ENCODE results near the gene TOP3A. TPM values are rescaled to one million over a fixed set of nuclear protein-coding genes. Genes with fewer than 3 reads are reported as not detected.

The TOP3A gene
- total RNA-seq, 1 experiment from 2014 or later = 73.7 TPM

GRCh38 chr17:18236494-18236893, 78.3 kb downstream of the TOP3A start:
- Histone ChIP-seq H3K36me3 (ENCODE audit: control insufficient read depth, insufficient read depth, low read length) (peaks cover 6% of the 10 kb centered on the region), H3K4me3 (ENCODE audit: low read depth, low read length) (no peak overlapping the region), H3K9me3 (no peaks in the 10 kb centered on the region), H3K4me1 (no peaks in the 10 kb centered on the region), H3K27me3 (replicated peaks; ENCODE audit: control insufficient read depth, insufficient read depth, low read length) (no peaks in the 10 kb centered on the region)
- POLR2A ChIA-PET = no interaction called here
- Mint-ChIP-seq H3K27ac (ENCODE audit: unreplicated experiment) (no peak overlapping the region), H3K9me3 (ENCODE audit: unreplicated experiment) (no peaks in the 10 kb centered on the region), H3K4me3 (ENCODE audit: unreplicated experiment) (no peak overlapping the region), H3K36me3 (ENCODE audit: insufficient read depth, unreplicated experiment) (peaks cover 26% of the 10 kb centered on the region), H3K27me3 (ENCODE audit: insufficient read depth, unreplicated experiment) (no peaks in the 10 kb centered on the region), H3K4me1 (ENCODE audit: low read depth, unreplicated experiment) (no peaks in the 10 kb centered on the region)
- intact Hi-C loops (cut with micrococcal nuclease; ENCODE audit: unreplicated experiment) = no loop called here
- DNase-seq = no peak
- TF ChIP-seq, protein P1, sequence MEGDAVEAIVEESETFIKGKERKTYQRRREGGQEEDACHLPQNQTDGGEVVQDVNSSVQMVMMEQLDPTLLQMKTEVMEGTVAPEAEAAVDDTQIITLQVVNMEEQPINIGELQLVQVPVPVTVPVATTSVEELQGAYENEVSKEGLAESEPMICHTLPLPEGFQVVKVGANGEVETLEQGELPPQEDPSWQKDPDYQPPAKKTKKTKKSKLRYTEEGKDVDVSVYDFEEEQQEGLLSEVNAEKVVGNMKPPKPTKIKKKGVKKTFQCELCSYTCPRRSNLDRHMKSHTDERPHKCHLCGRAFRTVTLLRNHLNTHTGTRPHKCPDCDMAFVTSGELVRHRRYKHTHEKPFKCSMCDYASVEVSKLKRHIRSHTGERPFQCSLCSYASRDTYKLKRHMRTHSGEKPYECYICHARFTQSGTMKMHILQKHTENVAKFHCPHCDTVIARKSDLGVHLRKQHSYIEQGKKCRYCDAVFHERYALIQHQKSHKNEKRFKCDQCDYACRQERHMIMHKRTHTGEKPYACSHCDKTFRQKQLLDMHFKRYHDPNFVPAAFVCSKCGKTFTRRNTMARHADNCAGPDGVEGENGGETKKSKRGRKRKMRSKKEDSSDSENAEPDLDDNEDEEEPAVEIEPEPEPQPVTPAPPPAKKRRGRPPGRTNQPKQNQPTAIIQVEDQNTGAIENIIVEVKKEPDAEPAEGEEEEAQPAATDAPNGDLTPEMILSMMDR (IDR thresholded peaks at IDR 0.05; ENCODE audit: insufficient read depth in 1 of 2, low read depth in 1 of 2, low read length in 1 of 2, severe bottlenecking in 1 of 2, unreplicated experiment in 1 of 2) = no peak
- CTCF ChIA-PET = no interaction called here
- no TSS peak for BruUV-seq (replicated peaks)

DNA sequence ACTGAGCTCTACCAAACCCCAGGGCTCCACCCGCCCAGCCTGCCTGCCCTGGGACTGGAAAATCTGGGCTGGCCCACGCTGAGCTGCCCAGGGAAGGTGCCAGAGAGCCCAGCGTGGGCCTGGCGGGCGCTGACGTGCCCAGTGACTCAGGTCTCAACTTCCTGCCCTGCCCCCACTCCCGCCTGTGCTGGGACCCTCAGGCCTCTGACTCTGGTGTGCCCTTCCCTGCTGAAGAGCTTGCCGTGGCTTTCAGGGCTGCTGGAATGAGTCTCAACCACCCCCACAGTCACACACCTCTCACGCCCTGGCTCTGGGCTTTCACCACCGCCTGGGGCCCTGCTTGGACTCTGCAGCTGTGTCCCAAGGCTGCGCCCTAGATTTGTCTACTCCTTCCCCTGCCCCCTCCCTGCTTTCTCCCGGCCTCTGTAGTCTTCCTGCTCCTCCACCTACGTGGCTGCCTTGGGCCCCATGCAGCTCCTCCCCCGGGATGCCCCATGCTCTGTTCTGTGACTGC, 79.0 kb downstream of the TOP3A start:
- H3K27ac Mint-ChIP-seq (ENCODE audit: unreplicated experiment) = no peak overlapping the region
- BruUV-seq (replicated peaks) = no TSS peak

DNA sequence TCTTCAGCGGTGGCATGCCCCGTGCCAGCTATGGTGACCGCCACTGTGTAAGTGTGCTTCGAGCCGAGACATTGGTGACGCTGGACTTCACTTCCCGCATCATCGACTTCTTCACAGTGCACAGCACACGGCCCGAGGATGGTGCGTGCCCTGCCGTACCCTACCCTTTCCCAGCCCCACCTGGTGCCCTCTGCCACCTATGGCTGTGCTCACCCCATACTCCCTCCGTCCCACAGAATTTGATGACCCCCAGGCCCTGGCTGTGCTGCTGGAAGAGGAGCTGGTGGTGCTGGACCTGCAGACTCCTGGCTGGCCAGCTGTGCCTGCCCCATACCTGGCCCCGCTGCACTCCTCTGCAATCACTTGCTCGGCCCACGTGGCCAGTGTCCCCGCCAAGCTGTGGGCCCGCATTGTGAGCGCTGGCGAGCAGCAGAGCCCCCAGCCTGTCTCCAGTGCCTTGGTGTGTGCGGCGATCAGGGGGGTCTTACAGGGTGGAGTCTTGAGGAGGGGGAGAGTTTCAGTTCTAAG, 79.9 kb downstream of the TOP3A start:
- Histone ChIP-seq H3K36me3 (ENCODE audit: control insufficient read depth, insufficient read depth, low read length) (peaks cover 6% of the 10 kb centered on the region), H3K4me1 (no peaks in the 10 kb centered on the region), H3K9me3 (no peaks in the 10 kb centered on the region), H3K27me3 (replicated peaks; ENCODE audit: control insufficient read depth, insufficient read depth, low read length) (no peaks in the 10 kb centered on the region), H3K4me3 (ENCODE audit: low read depth, low read length) (no peak overlapping the region)
- Mint-ChIP-seq H3K36me3 (ENCODE audit: insufficient read depth, unreplicated experiment) (peaks cover 12% of the 10 kb centered on the region), H3K27me3 (ENCODE audit: insufficient read depth, unreplicated experiment) (no peaks in the 10 kb centered on the region), H3K9me3 (ENCODE audit: unreplicated experiment) (no peaks in the 10 kb centered on the region), H3K27ac (ENCODE audit: unreplicated experiment) (no peak overlapping the region), H3K4me1 (ENCODE audit: low read depth, unreplicated experiment) (no peaks in the 10 kb centered on the region), H3K4me3 (ENCODE audit: unreplicated experiment) (no peak overlapping the region)
- DNase-seq = no peak
- TF ChIP-seq, protein P1 (IDR thresholded peaks at IDR 0.05; ENCODE audit: insufficient read depth in 1 of 2, low read depth in 1 of 2, low read length in 1 of 2, severe bottlenecking in 1 of 2, unreplicated experiment in 1 of 2) = no peak
- ChIA-PET POLR2A (no interaction called here), CTCF (no interaction called here)
- no TSS peak for BruUV-seq (replicated peaks)
- intact Hi-C loops (cut with micrococcal nuclease; ENCODE audit: unreplicated experiment) = no loop called here

More for the DNA sequence above, 79.0 kb downstream of the TOP3A start:
- Histone ChIP-seq H3K36me3 (ENCODE audit: control insufficient read depth, insufficient read depth, low read length) (peaks cover 6% of the 10 kb centered on the region), H3K4me3 (ENCODE audit: low read depth, low read length) (no peak overlapping the region), H3K27me3 (replicated peaks; ENCODE audit: control insufficient read depth, insufficient read depth, low read length) (no peaks in the 10 kb centered on the region), H3K9me3 (no peaks in the 10 kb centered on the region), H3K4me1 (no peaks in the 10 kb centered on the region)
- H3K4me3 Mint-ChIP-seq (ENCODE audit: unreplicated experiment) = no peak overlapping the region
- H3K27me3 Mint-ChIP-seq (ENCODE audit: insufficient read depth, unreplicated experiment) = no peaks in the 10 kb centered on the region
- POLR2A ChIA-PET = no interaction called here
- TF ChIP-seq, protein P1 (IDR thresholded peaks at IDR 0.05; ENCODE audit: insufficient read depth in 1 of 2, low read depth in 1 of 2, low read length in 1 of 2, severe bottlenecking in 1 of 2, unreplicated experiment in 1 of 2) = no peak
- CTCF ChIA-PET = no interaction called here
- DNase-seq = no peak
- no peaks in the 10 kb centered on the region for H3K4me1 Mint-ChIP-seq (ENCODE audit: low read depth, unreplicated experiment)
- intact Hi-C loops (cut with micrococcal nuclease; ENCODE audit: unreplicated experiment) = no loop called here
- no peaks in the 10 kb centered on the region for H3K9me3 Mint-ChIP-seq (ENCODE audit: unreplicated experiment)
- peaks cover 19% of the 10 kb centered on the region for H3K36me3 Mint-ChIP-seq (ENCODE audit: insufficient read depth, unreplicated experiment)

All from Caco-2 (cell line).